GM12878 (cell line): ENCODE measurements around the gene TKFC. TPM values are rescaled to one million over a fixed set of nuclear protein-coding genes. Genes with fewer than 3 reads are reported as not detected.

Experiments used
- BACH1 ChIP-seq: fragments of 450-650 bp; IDR thresholded peaks from 2 replicates; pipeline ENCODE4 v1.6.1; 2017; ENCODE audit warnings: mild to moderate bottlenecking, borderline replicate concordance
- GATAD2B ChIP-seq: fragments of 450-650 bp; conservative IDR thresholded peaks from 2 replicates; pipeline ENCODE4 v1.6.1; 2017; ENCODE audit warnings: low read depth, mild to moderate bottlenecking, moderate library complexity
- KAT2A ChIP-seq: conservative IDR thresholded peaks from 2 replicates; pipeline ENCODE4 v1.6.1; 2011; ENCODE audit warnings: low read depth, low read length; ENCODE audit not compliant: control insufficient read depth
- LARP7 ChIP-seq: fragments of 450-650 bp; IDR thresholded peaks from 2 replicates; pipeline ENCODE4 v1.6.1; 2017; ENCODE audit warnings: mild to moderate bottlenecking
- MEF2A ChIP-seq: IDR thresholded peaks from 2 replicates; pipeline ENCODE4 v1.6.1; 2011; ENCODE audit warnings: low read depth, mild to moderate bottlenecking, low read length, moderate library complexity; ENCODE audit not compliant: insufficient read depth
- MLLT1 ChIP-seq: fragments of 450-650 bp; IDR thresholded peaks from 2 replicates; pipeline ENCODE4 v1.6.1; 2016; ENCODE audit warnings: mild to moderate bottlenecking
- NFXL1 ChIP-seq: fragments of 450-650 bp; IDR thresholded peaks from 2 replicates; pipeline ENCODE4 v1.6.1; 2017; ENCODE audit warnings: antibody characterized with exemption, mild to moderate bottlenecking, borderline replicate concordance
- NR2C1 ChIP-seq: fragments of 450-650 bp; IDR thresholded peaks from 2 replicates; pipeline ENCODE4 v1.6.1; 2017; ENCODE audit warnings: antibody characterized with exemption, mild to moderate bottlenecking, moderate library complexity
- POLR2AphosphoS5 ChIP-seq: IDR thresholded peaks from 2 replicates; pipeline ENCODE4 v1.6.1; 2011; ENCODE audit warnings: mild to moderate bottlenecking, low read length, inconsistent platforms
- RCOR1 ChIP-seq: conservative IDR thresholded peaks from 2 replicates; pipeline ENCODE4 v1.6.1; 2012; ENCODE audit warnings: low read depth, low read length, improper control_type of control experiment
- SIN3A ChIP-seq: IDR thresholded peaks from 2 replicates; pipeline ENCODE4 v1.6.1; 2012; ENCODE audit warnings: low read depth, low read length, improper control_type of control experiment
- SKIL ChIP-seq: fragments of 450-650 bp; IDR thresholded peaks from 2 replicates; pipeline ENCODE4 v1.6.1; 2017; ENCODE audit warnings: mild to moderate bottlenecking, low read depth, inconsistent platforms; ENCODE audit not compliant: poor library complexity, severe bottlenecking
- SMAD5 ChIP-seq: IDR thresholded peaks from 2 replicates; pipeline ENCODE4 v1.6.1; 2016; ENCODE audit warnings: antibody characterized with exemption, low read depth
- SREBF1 ChIP-seq: IDR thresholded peaks from 2 replicates; pipeline ENCODE4 v1.6.1; 2012; ENCODE audit warnings: mild to moderate bottlenecking, low read length
- TARDBP ChIP-seq: IDR thresholded peaks from 2 replicates; pipeline ENCODE4 v1.6.1; 2016; ENCODE audit warnings: borderline replicate concordance
- TBL1XR1 ChIP-seq: IDR thresholded peaks from 2 replicates; pipeline ENCODE4 v1.6.1; 2012; ENCODE audit warnings: low read depth, low read length, improper control_type of control experiment
- USF2 ChIP-seq: IDR thresholded peaks from 2 replicates; pipeline ENCODE4 v1.6.1; 2011; ENCODE audit warnings: low read depth, low read length, improper control_type of control experiment, borderline replicate concordance
- ZBTB33 ChIP-seq: fragments of 450-650 bp; IDR thresholded peaks from 2 replicates; pipeline ENCODE4 v1.6.1; 2017; ENCODE audit warnings: mild to moderate bottlenecking
- ZNF274 ChIP-seq: IDR thresholded peaks from one replicate; pipeline ENCODE4 v1.8.0; 2011; ENCODE audit not compliant: insufficient read length, insufficient read depth
- polyA plus RNA-seq, 11 experiments: library from polyadenylated mRNA; depleted of rRNA in 4 of 11; unstranded in 6 of 11; stranded (reverse) in 5 of 11; fragments of >200 nt; fragmentation: Nextera tagmentation in 4 of 11; fragmentation: Illumina TruSeq in 1 of 11; extraction: Ambion mirVana in 4 of 11; extraction: Trizol in 1 of 11; gene quantifications; 1 replicate in 1 of 11; 2 replicates in 10 of 11; pipeline versions ENCODE4 v1.2.1 to v1.2.3, GENCODE V29; 2011 to 2016; ENCODE audit warnings: inconsistent platforms in 2 of 11, missing spikeins in 2 of 11, low read depth in 1 of 11
- total RNA-seq, 4 experiments: library from RNA; depleted of rRNA in 3 of 4; stranded (reverse); fragments of >200 nt in 3 of 4; fragmentation: Illumina TruSeq in 1 of 4; extraction: Trizol in 1 of 4; gene quantifications; 2 replicates each; pipeline versions ENCODE4 v1.2.1 to v1.2.3, GENCODE V29; 2013 to 2021
- TF ChIP-seq, protein P1 (sequence below): fragments of 450-650 bp; IDR thresholded peaks from 2 replicates; pipeline ENCODE4 v1.6.1; 2014; ENCODE audit warnings: mild to moderate bottlenecking

TKFC gene
- total and polyA plus RNA-seq, 10 of the 15 experiments (the other 5 are each of a cell fraction or from before 2014, with no cell fraction given), result 2.4 to 113 (median 59.0) TPM

- TF ChIP-seq ZBTB33 (no peak), LARP7 (no peak), POLR2AphosphoS5 (peak; percentile 27; the same call in 1 of the 2 replicates), TBL1XR1 (no peak), SMAD5 (no peak), RCOR1 (no peak), SIN3A (no peak), MLLT1 (peak; percentile 95), MEF2A (peak; percentile 63), NFXL1 (no peak), KAT2A (no peak), USF2 (no peak), SKIL (peak; percentile 97), BACH1 (peak; percentile 27; the same call in 1 of the 2 replicates), SREBF1 (no peak), GATAD2B (peak; percentile 83; the same call in 1 of the 2 replicates), NR2C1 (no peak; the same call in 1 of the 2 replicates), TARDBP (no peak), ZNF274 (no peak)
- TF ChIP-seq, protein P1, sequence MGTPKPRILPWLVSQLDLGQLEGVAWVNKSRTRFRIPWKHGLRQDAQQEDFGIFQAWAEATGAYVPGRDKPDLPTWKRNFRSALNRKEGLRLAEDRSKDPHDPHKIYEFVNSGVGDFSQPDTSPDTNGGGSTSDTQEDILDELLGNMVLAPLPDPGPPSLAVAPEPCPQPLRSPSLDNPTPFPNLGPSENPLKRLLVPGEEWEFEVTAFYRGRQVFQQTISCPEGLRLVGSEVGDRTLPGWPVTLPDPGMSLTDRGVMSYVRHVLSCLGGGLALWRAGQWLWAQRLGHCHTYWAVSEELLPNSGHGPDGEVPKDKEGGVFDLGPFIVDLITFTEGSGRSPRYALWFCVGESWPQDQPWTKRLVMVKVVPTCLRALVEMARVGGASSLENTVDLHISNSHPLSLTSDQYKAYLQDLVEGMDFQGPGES, result no peak
These were observed 36.6 kb downstream of the TKFC start (continued) for GRCh38 chr11:61369372-61370348.
